ENCODE data around the gene SLN.

Gene SLN

DNA sequence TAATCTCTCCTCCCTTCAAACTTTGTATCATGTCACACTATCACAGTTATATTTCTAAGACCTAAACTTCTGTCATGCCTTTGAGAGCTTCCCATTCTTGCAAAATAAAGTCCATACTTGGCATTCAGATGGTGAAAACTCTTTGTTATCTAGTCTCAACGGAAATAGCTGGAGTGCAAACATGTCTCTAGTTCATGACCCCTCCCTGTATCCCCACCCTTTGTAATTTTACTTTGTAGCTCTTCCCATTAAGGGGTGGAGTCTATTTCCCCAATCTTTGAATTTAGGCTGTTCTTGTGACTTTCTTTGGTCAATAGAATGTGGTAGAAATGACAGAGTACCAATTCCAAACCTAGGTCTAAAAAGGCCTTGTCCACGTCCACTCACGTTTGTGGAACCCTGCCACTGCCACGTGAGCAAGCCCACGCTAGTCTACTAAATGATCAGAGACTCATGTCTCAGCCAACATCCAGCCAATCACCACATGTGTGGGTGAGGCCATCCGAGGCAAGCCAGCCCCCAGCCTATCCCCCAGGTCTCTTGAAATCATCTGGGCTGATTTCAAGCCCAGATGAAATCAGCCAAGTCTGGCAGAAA lies 23.4 kb downstream of the SLN start:
- no peak overlapping the region for H3K4me2 ChIP-seq (ENCODE audit: low read depth, low read length, poor library complexity, severe bottlenecking)
- H3K79me2 ChIP-seq (ENCODE audit: insufficient read depth, low read length): no peaks in the 10 kb centered on the region
- no peaks in the 10 kb centered on the region for H3K4me1 ChIP-seq (ENCODE audit: insufficient read depth, low read length, poor library complexity, severe bottlenecking)
- no peaks in the 10 kb centered on the region for H3K36me3 ChIP-seq (ENCODE audit: insufficient read depth, low read length)
- no peaks in the 10 kb centered on the region for H4K20me1 ChIP-seq (ENCODE audit: insufficient read depth, low read length, poor library complexity, severe bottlenecking)
- H3K4me3 ChIP-seq (ENCODE audit: low read length, poor library complexity, severe bottlenecking): no peak overlapping the region
- no peak overlapping the region for H3K9ac ChIP-seq (ENCODE audit: low read depth, low read length, poor library complexity, severe bottlenecking)
- H2AFZ ChIP-seq (ENCODE audit: low read length): 0 out of 2 replicates have a peak overlapping the region, but pooled peaks have one; percentile 56
- H3K9me2 ChIP-seq (replicated peaks; ENCODE audit: low read depth, low read length): no peaks in the 10 kb centered on the region
- no peak for TF ChIP-seq EZH2phosphoT487 (IDR thresholded peaks at IDR 0.05; ENCODE audit: borderline replicate concordance)
- TF ChIP-seq, protein P1, sequence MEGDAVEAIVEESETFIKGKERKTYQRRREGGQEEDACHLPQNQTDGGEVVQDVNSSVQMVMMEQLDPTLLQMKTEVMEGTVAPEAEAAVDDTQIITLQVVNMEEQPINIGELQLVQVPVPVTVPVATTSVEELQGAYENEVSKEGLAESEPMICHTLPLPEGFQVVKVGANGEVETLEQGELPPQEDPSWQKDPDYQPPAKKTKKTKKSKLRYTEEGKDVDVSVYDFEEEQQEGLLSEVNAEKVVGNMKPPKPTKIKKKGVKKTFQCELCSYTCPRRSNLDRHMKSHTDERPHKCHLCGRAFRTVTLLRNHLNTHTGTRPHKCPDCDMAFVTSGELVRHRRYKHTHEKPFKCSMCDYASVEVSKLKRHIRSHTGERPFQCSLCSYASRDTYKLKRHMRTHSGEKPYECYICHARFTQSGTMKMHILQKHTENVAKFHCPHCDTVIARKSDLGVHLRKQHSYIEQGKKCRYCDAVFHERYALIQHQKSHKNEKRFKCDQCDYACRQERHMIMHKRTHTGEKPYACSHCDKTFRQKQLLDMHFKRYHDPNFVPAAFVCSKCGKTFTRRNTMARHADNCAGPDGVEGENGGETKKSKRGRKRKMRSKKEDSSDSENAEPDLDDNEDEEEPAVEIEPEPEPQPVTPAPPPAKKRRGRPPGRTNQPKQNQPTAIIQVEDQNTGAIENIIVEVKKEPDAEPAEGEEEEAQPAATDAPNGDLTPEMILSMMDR (conservative IDR thresholded peaks at IDR 0.05; ENCODE audit: low read length): no peak
- no peaks in the 10 kb centered on the region for H3K9me3 ChIP-seq (ENCODE audit: insufficient read depth, low read depth, low read length)
- no peaks in the 10 kb centered on the region for H3F3A ChIP-seq (ENCODE audit: low read depth)
- no peaks in the 10 kb centered on the region for H3K27me3 ChIP-seq (ENCODE audit: insufficient read depth, low read length, poor library complexity, severe bottlenecking)

DNA sequence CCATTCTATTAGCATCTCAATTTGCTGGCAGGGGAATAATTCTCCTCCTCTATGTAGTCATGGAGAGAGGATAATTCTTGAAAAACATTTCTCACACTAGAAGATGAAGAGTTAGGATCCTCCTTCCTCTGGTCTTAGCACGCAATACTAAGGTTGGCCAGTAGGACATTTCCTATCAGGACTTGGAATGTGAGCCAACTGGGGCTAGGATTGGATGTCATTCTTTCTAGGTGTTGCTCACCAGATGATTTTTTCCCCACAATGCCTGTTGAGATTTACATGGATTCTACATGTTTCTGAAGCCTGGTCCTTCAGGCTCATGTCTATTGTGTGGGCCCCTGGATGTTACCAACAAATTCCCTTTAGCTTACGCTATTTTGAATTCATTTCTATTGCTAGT lies 28.0 kb downstream of the SLN start:
- H3K9me3 ChIP-seq (ENCODE audit: insufficient read depth, low read depth, low read length): no peaks in the 10 kb centered on the region
- no peaks in the 10 kb centered on the region for H3K27me3 ChIP-seq (ENCODE audit: insufficient read depth, low read length, poor library complexity, severe bottlenecking)
- H3K79me2 ChIP-seq (ENCODE audit: insufficient read depth, low read length): no peaks in the 10 kb centered on the region
- no peaks in the 10 kb centered on the region for H3K36me3 ChIP-seq (ENCODE audit: insufficient read depth, low read length)
- H3K4me1 ChIP-seq (ENCODE audit: insufficient read depth, low read length, poor library complexity, severe bottlenecking): no peaks in the 10 kb centered on the region
- H3F3A ChIP-seq (ENCODE audit: low read depth): no peaks in the 10 kb centered on the region
- H3K9me2 ChIP-seq (replicated peaks; ENCODE audit: low read depth, low read length): no peaks in the 10 kb centered on the region
- no peak overlapping the region for H3K4me3 ChIP-seq (ENCODE audit: low read length, poor library complexity, severe bottlenecking)
- no peak overlapping the region for H3K9ac ChIP-seq (ENCODE audit: low read depth, low read length, poor library complexity, severe bottlenecking)
- no peak for TF ChIP-seq EZH2phosphoT487 (IDR thresholded peaks at IDR 0.05; ENCODE audit: borderline replicate concordance)
- TF ChIP-seq, protein P1 (conservative IDR thresholded peaks at IDR 0.05; ENCODE audit: low read length): peak; percentile 45
- no peaks in the 10 kb centered on the region for H4K20me1 ChIP-seq (ENCODE audit: insufficient read depth, low read length, poor library complexity, severe bottlenecking)
- H3K4me2 ChIP-seq (ENCODE audit: low read depth, low read length, poor library complexity, severe bottlenecking): no peak overlapping the region
- H2AFZ ChIP-seq (ENCODE audit: low read length): no peak overlapping the region

DNA sequence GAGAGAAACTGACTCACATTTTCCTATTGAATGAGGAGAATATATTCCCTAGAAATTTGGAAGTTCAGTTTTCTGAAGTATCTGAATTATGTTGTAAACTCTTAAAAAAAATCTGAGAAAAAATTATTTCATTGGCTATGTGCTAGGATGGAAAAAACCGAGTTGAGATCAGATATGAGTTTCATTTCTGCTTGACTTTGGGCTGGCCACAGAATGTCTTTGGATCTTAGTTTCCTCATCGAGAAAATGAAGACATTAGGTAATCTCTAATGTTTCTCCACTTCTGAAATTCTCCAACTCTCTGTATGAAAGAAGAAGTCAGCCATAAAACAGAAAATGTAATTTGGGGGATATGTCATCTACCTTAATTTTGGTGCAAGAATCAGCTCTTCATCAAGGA lies 28.8 kb downstream of the SLN start:
- no peaks in the 10 kb centered on the region for H3F3A ChIP-seq (ENCODE audit: low read depth)
- no peak overlapping the region for H3K9ac ChIP-seq (ENCODE audit: low read depth, low read length, poor library complexity, severe bottlenecking)
- no peaks in the 10 kb centered on the region for H3K79me2 ChIP-seq (ENCODE audit: insufficient read depth, low read length)
- H3K36me3 ChIP-seq (ENCODE audit: insufficient read depth, low read length): no peaks in the 10 kb centered on the region
- no peaks in the 10 kb centered on the region for H4K20me1 ChIP-seq (ENCODE audit: insufficient read depth, low read length, poor library complexity, severe bottlenecking)
- H3K4me1 ChIP-seq (ENCODE audit: insufficient read depth, low read length, poor library complexity, severe bottlenecking): no peaks in the 10 kb centered on the region
- H3K27me3 ChIP-seq (ENCODE audit: insufficient read depth, low read length, poor library complexity, severe bottlenecking): no peaks in the 10 kb centered on the region
- no peaks in the 10 kb centered on the region for H3K9me2 ChIP-seq (replicated peaks; ENCODE audit: low read depth, low read length)
- TF ChIP-seq EZH2phosphoT487 (IDR thresholded peaks at IDR 0.05; ENCODE audit: borderline replicate concordance): no peak
- TF ChIP-seq, protein P1 (conservative IDR thresholded peaks at IDR 0.05; ENCODE audit: low read length): no peak
- no peak overlapping the region for H3K4me2 ChIP-seq (ENCODE audit: low read depth, low read length, poor library complexity, severe bottlenecking)
- H3K4me3 ChIP-seq (ENCODE audit: low read length, poor library complexity, severe bottlenecking): no peak overlapping the region
- H3K9me3 ChIP-seq (ENCODE audit: insufficient read depth, low read depth, low read length): no peaks in the 10 kb centered on the region
- H2AFZ ChIP-seq (ENCODE audit: low read length): no peak overlapping the region

All from Loucy (cell line).